HG02678 (cell line): ENCODE results near the gene HIPK3.
"Not testable (repeated sequence)": the region's sequence is repeated elsewhere in the genome, so short reads cannot be mapped to it uniquely, and the experiment has no call there.

Experiments
- ATAC-seq: cut with Tn5 transposase; IDR thresholded peaks from one replicate; pipeline ENCODE4 v1.9.1; 2021; ENCODE audit warnings: mild to moderate bottlenecking, moderate library complexity; ENCODE audit not compliant: unreplicated experiment

The HIPK3 gene

GRCh38 chr11:33296695-33297094 is 39.5 kb downstream of the HIPK3 start:
- ATAC-seq, result no peak

- no peak for ATAC-seq
These were observed 46.4 kb downstream of the HIPK3 start for GRCh38 chr11:33303541-33303940.

- not testable (repeated sequence) for ATAC-seq
These were observed 49.6 kb downstream of the HIPK3 start for GRCh38 chr11:33306821-33307220.

- no peak for ATAC-seq
These were observed 50.8 kb downstream of the HIPK3 start for GRCh38 chr11:33307984-33308383.

- ATAC-seq, result no peak
These were observed 51.9 kb downstream of the HIPK3 start for GRCh38 chr11:33309118-33309517.

GRCh38 chr11:33310720-33311500 is 53.7 kb downstream of the HIPK3 start:
- ATAC-seq, result no peak

GRCh38 chr11:33311680-33312079 is 54.5 kb downstream of the HIPK3 start:
- ATAC-seq, result no peak

GRCh38 chr11:33315822-33316221 is 58.6 kb downstream of the HIPK3 start:
- no peak for ATAC-seq

- ATAC-seq, result no peak
These were observed 60.5 kb downstream of the HIPK3 start for GRCh38 chr11:33317662-33318061.

GRCh38 chr11:33320016-33320813 is 63.0 kb downstream of the HIPK3 start:
- no peak for ATAC-seq

- ATAC-seq, result no peak
These were observed 63.7 kb downstream of the HIPK3 start for GRCh38 chr11:33320814-33321330.

- ATAC-seq, result no peak
These were observed 64.2 kb downstream of the HIPK3 start for GRCh38 chr11:33321422-33321821.

- ATAC-seq, result no peak
These were observed 66.2 kb downstream of the HIPK3 start for GRCh38 chr11:33323421-33323820.

- peak; percentile 58 for ATAC-seq
These were observed 67.3 kb downstream of the HIPK3 start for GRCh38 chr11:33324302-33324985.

- no peak for ATAC-seq
These were observed 68.3 kb downstream of the HIPK3 start for GRCh38 chr11:33325451-33325850.

GRCh38 chr11:33329705-33330329 is 72.6 kb downstream of the HIPK3 start:
- ATAC-seq, result peak; percentile 74

- no peak for ATAC-seq
These were observed 76.6 kb downstream of the HIPK3 start for GRCh38 chr11:33333816-33334215.

- ATAC-seq, result no peak
These were observed 77.4 kb downstream of the HIPK3 start for GRCh38 chr11:33334627-33335026.

- ATAC-seq, result no peak
These were observed 82.1 kb downstream of the HIPK3 start for GRCh38 chr11:33339247-33339646.

GRCh38 chr11:33344611-33345010 is 87.4 kb downstream of the HIPK3 start:
- no peak for ATAC-seq
